ENCODE measurements around the gene ASXL1.

DNA sequence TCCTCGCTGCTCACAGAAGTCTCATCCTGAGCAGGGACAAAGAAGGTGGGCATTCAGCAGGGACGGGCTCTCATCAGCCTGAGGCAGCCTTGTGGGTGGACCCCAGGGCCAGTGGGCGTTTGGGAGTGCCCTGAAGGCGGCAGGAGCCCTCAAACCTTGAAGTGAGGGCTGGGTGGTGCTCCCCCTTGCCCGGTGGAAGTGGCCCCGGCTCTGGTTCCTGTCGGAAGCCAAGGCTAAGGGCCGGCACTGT lies 116.5 kb downstream of the ASXL1 start:
- TF ChIP-seq, protein P1, sequence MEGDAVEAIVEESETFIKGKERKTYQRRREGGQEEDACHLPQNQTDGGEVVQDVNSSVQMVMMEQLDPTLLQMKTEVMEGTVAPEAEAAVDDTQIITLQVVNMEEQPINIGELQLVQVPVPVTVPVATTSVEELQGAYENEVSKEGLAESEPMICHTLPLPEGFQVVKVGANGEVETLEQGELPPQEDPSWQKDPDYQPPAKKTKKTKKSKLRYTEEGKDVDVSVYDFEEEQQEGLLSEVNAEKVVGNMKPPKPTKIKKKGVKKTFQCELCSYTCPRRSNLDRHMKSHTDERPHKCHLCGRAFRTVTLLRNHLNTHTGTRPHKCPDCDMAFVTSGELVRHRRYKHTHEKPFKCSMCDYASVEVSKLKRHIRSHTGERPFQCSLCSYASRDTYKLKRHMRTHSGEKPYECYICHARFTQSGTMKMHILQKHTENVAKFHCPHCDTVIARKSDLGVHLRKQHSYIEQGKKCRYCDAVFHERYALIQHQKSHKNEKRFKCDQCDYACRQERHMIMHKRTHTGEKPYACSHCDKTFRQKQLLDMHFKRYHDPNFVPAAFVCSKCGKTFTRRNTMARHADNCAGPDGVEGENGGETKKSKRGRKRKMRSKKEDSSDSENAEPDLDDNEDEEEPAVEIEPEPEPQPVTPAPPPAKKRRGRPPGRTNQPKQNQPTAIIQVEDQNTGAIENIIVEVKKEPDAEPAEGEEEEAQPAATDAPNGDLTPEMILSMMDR (IDR thresholded peaks at IDR 0.05) = no peak
- no peak for TF ChIP-seq POLR2A (IDR thresholded peaks at IDR 0.05)
- TF ChIP-seq EP300 (IDR thresholded peaks at IDR 0.05) = no peak

All from ovary (tissue), 3 donors.